Esophagus muscularis mucosa (tissue), 4 donors: ENCODE results near the gene ST7. TPM values are rescaled to one million over a fixed set of nuclear protein-coding genes. Genes with fewer than 3 reads are reported as not detected.

Experiments
- DNase-seq: peaks from one replicate; pipeline ENCODE4 v3.0.0-alpha.2; 2017; ENCODE audit errors: extremely low spot score
- H3K27ac ChIP-seq, 4 donors: fragments of 200-600 bp; sonication (generic); replicated peaks in 1 of 4; 1 replicate in 3 of 4; 2 replicates in 1 of 4; pipeline ENCODE4 v1.5.1; 2016 to 2019; ENCODE audit warnings: mild to moderate bottlenecking in 1 of 4
- H3K27me3 ChIP-seq, 4 donors: fragments of 200-600 bp; sonication (generic); one replicate each; pipeline versions ENCODE4 v1.5.1 to v1.6.0; 2016 to 2019
- H3K36me3 ChIP-seq, 4 donors: fragments of 200-600 bp; sonication (generic); one replicate each; pipeline ENCODE4 v1.5.1; 2016 to 2019
- H3K4me1 ChIP-seq, 4 donors: fragments of 200-600 bp; sonication (generic); one replicate each; pipeline ENCODE4 v1.5.1; 2016 to 2019
- H3K4me3 ChIP-seq, 4 donors: fragments of 200-600 bp; sonication (generic); 1 replicate in 2 of 4; 2 replicates in 2 of 4; pipeline ENCODE4 v1.5.1; 2016 to 2019; ENCODE audit warnings: mild to moderate bottlenecking in 4 of 4, moderate library complexity in 1 of 4
- H3K9me3 ChIP-seq, 4 donors: fragments of 200-600 bp; sonication (generic); 1 replicate in 3 of 4; 2 replicates in 1 of 4; pipeline ENCODE4 v1.5.1; 2016 to 2019
- EP300 ChIP-seq: sonication (generic); formaldehyde crosslinking; IDR thresholded peaks from one replicate; pipeline ENCODE4 v1.6.1; 2017; ENCODE audit warnings: antibody characterized with exemption
- POLR2A ChIP-seq: fragments of 450-650 bp; IDR thresholded peaks from one replicate; pipeline ENCODE4 v1.6.1; 2017; ENCODE audit warnings: antibody characterized with exemption, moderate library complexity, mild to moderate bottlenecking, low read depth
- POLR2AphosphoS5 ChIP-seq, 2 donors: sonication (generic); formaldehyde crosslinking; IDR thresholded peaks; one replicate each; pipeline ENCODE4 v1.6.1; 2017; ENCODE audit warnings: antibody characterized with exemption in 2 of 2
- WGBS: methylation state at CpG from one replicate; pipeline ENCODE4 v1.1.5; 2018; 5-methylcytosine and 5-hydroxymethylcytosine counted together
- intact Hi-C: fragments of 100-400 bp; cut with DNase I; formaldehyde crosslinking; loops from one replicate; pipeline ENCODE4 v1.15.1; 2023
- total RNA-seq, 4 donors: library from RNA; depleted of rRNA; stranded (reverse); fragments of >200 nt; gene quantifications; one replicate each; pipeline versions ENCODE4 v1.1.0 to v1.2.1, GENCODE V29; 2016
- TF ChIP-seq, protein P1 (sequence below), 3 experiments: fragments of 200-600 bp in 2 of 3; fragments of 450-650 bp in 1 of 3; sonication (generic) in 2 of 3; IDR thresholded peaks; one replicate each; pipeline ENCODE4 v1.5.1; 2017 to 2019; ENCODE audit warnings: antibody characterized with exemption in 3 of 3, mild to moderate bottlenecking in 2 of 3, moderate library complexity in 1 of 3

The ST7 gene
- total RNA-seq, 4 donors from 2014 or later = 16.9 to 22.0 (median 18.2) TPM

DNA sequence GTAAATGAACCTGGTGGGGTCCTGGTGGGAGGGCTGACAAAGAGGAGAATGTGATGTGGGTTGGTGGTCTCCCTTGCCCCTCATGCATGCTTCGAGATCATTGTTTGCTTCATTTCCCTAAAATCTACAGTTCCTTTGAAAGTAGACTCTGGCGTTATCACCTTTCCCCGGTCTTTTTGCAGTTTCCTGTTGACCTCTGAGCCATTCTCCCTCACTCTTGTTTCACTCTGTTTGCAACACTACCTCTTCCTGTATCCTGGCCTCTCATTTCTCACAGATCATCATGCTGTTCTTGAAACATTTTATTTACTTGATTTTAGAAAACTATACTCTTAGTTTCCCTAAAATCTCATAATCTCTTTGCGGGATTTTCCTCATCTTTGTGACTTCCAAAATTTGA lies 189.8 kb downstream of the ST7 start:
- no peaks in the 10 kb centered on the region for H3K4me1 ChIP-seq
- no peaks in the 10 kb centered on the region for H3K9me3 ChIP-seq
- TF ChIP-seq POLR2AphosphoS5 (IDR thresholded peaks at IDR 0.05) (no peak), EP300 (no peak)
- peaks cover 0 to 20% (median 1%) of the 10 kb centered on the region in 4 donors for H3K36me3 ChIP-seq
- no peak overlapping the region for H3K4me3 ChIP-seq
- intact Hi-C loops = no loop called here
- 45% methylated on average over 4 of the region's 4 CpGs for WGBS
- no peak overlapping the region for H3K27ac ChIP-seq
- no peak for DNase-seq
- no peaks in the 10 kb centered on the region for H3K27me3 ChIP-seq

DNA sequence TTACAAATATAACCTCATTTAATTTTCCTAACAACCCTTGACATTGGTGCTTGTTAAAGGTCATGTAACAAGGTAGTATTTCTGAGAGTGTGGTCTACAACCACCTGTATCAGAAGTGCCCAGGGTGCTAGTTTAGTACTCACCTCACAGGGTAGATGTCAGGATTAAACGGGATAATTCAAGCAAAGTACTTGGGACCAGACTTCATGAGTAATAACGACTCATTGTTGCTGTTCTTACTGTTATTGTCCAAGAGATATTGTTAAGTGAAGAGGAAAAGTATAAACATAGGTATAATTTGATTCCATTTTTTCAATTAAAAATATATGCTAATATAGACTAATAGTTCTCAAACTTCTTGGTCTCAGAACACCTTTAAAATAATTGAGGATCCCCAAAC lies 190.3 kb downstream of the ST7 start:
- no peaks in the 10 kb centered on the region for H3K4me1 ChIP-seq
- peaks cover 0 to 15% (median 1%) of the 10 kb centered on the region in 4 donors for H3K36me3 ChIP-seq
- intact Hi-C loops = no loop called here
- 90% methylated on average over 2 of the region's 2 CpGs for WGBS
- no peak overlapping the region for H3K27ac ChIP-seq
- no peaks in the 10 kb centered on the region for H3K9me3 ChIP-seq
- no peak overlapping the region for H3K4me3 ChIP-seq
- TF ChIP-seq EP300 = no peak
- TF ChIP-seq, protein P1, sequence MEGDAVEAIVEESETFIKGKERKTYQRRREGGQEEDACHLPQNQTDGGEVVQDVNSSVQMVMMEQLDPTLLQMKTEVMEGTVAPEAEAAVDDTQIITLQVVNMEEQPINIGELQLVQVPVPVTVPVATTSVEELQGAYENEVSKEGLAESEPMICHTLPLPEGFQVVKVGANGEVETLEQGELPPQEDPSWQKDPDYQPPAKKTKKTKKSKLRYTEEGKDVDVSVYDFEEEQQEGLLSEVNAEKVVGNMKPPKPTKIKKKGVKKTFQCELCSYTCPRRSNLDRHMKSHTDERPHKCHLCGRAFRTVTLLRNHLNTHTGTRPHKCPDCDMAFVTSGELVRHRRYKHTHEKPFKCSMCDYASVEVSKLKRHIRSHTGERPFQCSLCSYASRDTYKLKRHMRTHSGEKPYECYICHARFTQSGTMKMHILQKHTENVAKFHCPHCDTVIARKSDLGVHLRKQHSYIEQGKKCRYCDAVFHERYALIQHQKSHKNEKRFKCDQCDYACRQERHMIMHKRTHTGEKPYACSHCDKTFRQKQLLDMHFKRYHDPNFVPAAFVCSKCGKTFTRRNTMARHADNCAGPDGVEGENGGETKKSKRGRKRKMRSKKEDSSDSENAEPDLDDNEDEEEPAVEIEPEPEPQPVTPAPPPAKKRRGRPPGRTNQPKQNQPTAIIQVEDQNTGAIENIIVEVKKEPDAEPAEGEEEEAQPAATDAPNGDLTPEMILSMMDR (IDR thresholded peaks at IDR 0.05) = no peak
- no peak for TF ChIP-seq POLR2A
- no peak for TF ChIP-seq POLR2AphosphoS5 (IDR thresholded peaks at IDR 0.05)
- no peaks in the 10 kb centered on the region for H3K27me3 ChIP-seq
- no peak for DNase-seq

DNA sequence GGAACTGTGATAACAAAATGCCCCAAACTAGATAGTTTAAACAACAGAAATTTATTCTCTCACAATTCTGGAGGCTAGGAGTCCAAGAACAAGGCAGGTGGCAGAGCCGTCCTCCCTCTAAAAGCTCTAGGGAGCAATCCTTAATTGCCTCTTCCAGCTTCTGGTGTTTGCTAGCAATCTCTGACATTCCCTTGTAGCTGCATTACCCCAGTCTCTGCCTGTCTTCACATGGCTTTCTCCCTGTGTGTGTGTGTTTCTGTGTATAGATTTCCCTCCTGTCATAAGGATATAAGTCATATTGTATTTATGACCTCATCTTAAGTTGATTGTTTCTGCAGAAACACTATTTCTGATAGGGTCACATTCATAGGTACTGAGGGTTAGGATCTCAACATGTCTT lies 192.0 kb downstream of the ST7 start:
- Histone ChIP-seq H3K27me3 (no peaks in the 10 kb centered on the region), H3K9me3 (no peaks in the 10 kb centered on the region), H3K4me1 (no peaks in the 10 kb centered on the region), H3K36me3 (peaks cover 0 to 12% (median 1%) of the 10 kb centered on the region in 4 donors), H3K27ac (no peak overlapping the region), H3K4me3 (no peak overlapping the region)
- TF ChIP-seq EP300 (no peak), POLR2A (no peak), POLR2AphosphoS5 (IDR thresholded peaks at IDR 0.05) (no peak)
- TF ChIP-seq, protein P1 (IDR thresholded peaks at IDR 0.05) = no peak
- DNase-seq = no peak
- intact Hi-C loops = no loop called here
- 100% methylated on average over 1 of the region's 1 CpG for WGBS

DNA sequence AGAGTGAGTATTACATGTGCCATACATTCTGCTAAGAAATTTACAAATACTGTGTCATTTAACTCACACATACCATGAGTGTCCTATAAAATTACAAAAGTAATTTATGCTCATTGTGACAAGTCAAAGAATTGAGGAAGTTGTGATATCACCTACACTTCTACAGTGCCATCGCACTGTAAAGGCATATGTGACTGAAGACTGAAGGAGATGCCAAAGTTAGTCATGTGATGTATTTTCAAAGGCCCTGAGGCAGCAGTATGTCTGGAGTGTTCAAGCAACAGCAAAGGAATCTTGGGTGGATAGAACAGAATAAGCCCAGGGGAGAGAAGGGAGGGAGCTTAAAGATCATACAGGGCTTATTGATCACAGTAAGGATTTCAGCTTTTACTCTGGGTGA lies 192.8 kb downstream of the ST7 start:
- peaks cover 0 to 12% (median 1%) of the 10 kb centered on the region in 4 donors for H3K36me3 ChIP-seq
- intact Hi-C loops = no loop called here
- TF ChIP-seq POLR2AphosphoS5 (IDR thresholded peaks at IDR 0.05) (no peak), POLR2A (no peak), EP300 (no peak)
- TF ChIP-seq, protein P1 (IDR thresholded peaks at IDR 0.05) = no peak
- DNase-seq = no peak
- 63% methylated on average over 1 of the region's 1 CpG for WGBS
- H3K4me1 ChIP-seq = no peaks in the 10 kb centered on the region
- no peak overlapping the region for H3K4me3 ChIP-seq
- H3K27ac ChIP-seq = no peak overlapping the region
- H3K27me3 ChIP-seq = no peaks in the 10 kb centered on the region
- H3K9me3 ChIP-seq = no peaks in the 10 kb centered on the region

DNA sequence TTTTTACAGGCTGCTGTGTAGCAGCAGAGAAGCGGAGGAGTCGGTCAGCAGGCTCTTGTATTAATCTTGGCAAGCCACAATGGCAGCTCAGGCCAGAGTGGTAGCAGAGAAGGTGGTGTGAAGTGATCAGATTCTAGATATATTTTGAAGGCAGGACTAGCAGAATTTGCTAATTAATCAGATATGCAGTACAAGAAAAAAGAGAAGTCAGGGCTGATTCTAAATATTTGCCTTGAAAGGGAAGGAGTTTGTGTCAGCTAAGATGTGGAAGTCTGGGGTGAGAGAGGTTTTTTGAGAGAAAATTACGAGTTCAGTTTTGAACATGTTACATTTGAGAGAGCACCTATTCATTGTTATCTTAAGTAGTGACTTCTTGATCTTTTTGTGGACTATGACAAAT lies 193.2 kb downstream of the ST7 start:
- Histone ChIP-seq H3K27ac (no peak overlapping the region), H3K36me3 (peaks cover 0 to 8% (median 1%) of the 10 kb centered on the region in 4 donors), H3K9me3 (no peaks in the 10 kb centered on the region), H3K4me3 (no peak overlapping the region), H3K4me1 (no peaks in the 10 kb centered on the region), H3K27me3 (no peaks in the 10 kb centered on the region)
- intact Hi-C loops = no loop called here
- WGBS = 84% methylated on average over 3 of the region's 3 CpGs
- DNase-seq = no peak
- no peak for TF ChIP-seq POLR2AphosphoS5 (IDR thresholded peaks at IDR 0.05)
- no peak for TF ChIP-seq EP300
- TF ChIP-seq, protein P1 (IDR thresholded peaks at IDR 0.05) = no peak
- TF ChIP-seq POLR2A = no peak
